Measurements from ENCODE around the gene RBFOX2.
"Not testable (repeated sequence)": the region's sequence is repeated elsewhere in the genome, so short reads cannot be mapped to it uniquely, and the experiment has no call there.

RBFOX2 gene

DNA sequence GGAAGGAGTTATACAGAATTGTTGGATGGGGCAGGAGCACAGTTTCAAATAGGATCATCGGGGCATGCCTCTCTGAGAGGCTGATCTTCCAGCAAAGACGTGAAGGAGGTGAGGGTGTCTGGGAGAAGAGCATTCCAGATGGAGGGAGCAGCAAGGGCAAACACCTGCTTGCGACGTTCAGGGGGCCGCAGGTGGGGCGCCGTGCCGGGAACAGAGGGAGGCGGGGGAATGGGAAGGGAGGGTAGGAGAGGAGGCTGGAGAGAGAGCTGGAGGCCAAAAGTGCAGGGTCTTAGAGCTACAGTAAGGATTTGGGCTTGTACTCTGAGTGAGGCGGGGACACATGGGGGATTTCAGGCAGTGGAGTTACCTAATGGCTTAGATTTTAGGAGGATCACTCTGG, 297.3 kb downstream of the RBFOX2 start:
- DNase-seq: no peak

DNA sequence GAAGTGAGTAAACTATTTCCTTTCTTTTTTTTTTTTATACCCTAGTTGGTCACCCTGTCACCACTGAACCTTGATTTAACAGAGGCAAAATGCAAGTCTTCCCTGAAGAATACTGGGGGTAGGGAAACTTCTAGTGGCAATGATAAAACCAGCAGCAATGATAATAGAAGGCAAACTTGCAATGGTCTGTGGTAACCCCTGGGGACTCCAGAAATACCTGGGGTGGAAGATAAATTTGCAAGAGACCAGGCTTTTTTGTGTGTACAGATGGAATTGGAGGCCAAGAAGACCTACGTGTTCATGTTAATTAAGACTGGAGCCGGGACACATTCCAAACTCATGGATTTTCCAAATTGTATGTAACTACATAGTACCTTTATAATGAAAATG, 299.3 kb downstream of the RBFOX2 start:
- no peak for DNase-seq

DNA sequence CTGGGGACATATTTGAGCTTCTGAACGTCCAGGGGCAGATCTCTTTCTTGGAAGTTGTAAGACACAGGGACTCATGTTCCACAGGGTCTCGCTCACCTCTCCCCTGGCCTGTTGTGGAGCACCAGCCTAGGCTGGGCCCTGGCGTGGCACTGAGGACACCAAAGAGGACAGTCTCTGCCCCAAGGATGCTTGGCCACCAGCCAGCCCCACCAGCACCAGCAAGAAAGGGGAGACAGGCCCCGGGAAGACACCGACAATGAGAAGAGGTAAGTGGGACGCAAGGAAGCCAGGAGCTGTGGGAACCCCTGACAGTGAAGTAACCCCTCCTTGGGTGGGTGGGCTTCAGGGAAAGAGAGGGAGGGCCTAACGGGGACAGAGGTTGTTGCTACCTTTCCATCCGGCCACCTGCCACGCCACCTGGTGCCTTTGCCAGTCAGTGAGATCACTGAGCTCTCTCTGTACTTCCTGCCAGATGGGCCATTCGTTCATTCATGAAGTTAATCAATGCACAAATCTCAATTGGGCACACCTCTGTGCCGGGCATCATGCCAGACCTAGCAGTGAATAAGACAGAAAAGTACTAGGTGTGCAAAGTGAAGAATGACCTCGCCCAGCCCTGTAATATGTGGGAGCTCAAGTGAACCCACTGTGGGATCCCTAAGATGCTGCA, 299.9 kb downstream of the RBFOX2 start:
- no peak for DNase-seq

DNA sequence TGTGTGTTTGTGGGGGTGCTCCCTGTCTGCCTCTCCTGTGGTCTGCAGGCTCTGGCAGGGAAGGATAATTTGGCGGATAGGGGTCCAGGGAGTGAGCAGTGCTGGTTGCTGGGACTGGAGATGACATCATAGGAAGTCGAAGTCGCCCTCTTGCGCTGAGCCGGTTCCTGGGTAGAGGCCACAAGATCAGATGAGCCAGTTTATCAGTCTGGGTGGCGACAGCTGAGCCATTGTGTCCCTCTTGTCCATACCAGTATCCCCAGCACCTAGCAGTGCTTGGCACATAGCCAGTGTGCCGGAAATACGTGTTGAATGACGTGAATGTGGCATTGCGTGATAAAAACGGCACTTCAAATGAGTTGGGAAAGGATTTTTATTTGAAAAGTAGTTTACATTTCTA, 301.2 kb downstream of the RBFOX2 start:
- no peak for DNase-seq

DNA sequence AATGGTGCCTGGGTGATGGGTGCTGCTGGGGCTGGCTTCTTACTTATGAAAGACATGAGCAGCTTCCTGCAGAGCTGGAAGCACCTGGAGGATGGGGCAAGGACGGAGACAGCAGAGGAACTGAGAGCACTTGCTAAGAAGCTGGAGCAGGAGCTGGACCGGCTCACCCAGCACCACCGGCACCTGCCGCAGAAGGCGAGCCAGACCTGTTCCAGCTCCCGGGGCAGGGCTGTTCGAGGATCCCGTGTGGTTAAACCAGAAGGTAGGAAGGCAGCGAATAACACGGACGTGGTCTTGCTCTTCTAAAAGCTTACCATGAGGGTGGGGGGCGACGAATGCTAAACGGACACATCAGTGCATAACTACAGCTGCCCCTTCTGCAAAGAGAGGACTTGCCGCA, 301.7 kb downstream of the RBFOX2 start:
- no peak for DNase-seq

DNA sequence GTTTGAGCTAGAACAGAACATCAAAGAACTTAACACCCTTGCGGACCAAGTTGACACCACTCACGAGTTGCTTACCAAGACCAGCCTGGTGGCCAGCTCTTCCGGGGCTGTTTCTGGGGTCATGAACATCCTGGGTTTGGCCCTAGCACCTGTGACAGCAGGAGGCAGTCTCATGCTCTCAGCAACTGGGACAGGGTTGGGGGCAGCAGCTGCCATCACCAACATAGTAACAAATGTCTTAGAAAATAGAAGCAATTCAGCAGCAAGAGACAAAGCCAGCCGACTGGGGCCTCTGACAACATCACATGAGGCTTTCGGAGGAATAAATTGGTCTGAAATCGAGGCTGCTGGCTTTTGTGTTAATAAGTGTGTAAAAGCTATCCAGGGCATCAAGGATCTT, 302.2 kb downstream of the RBFOX2 start:
- DNase-seq: no peak

DNA sequence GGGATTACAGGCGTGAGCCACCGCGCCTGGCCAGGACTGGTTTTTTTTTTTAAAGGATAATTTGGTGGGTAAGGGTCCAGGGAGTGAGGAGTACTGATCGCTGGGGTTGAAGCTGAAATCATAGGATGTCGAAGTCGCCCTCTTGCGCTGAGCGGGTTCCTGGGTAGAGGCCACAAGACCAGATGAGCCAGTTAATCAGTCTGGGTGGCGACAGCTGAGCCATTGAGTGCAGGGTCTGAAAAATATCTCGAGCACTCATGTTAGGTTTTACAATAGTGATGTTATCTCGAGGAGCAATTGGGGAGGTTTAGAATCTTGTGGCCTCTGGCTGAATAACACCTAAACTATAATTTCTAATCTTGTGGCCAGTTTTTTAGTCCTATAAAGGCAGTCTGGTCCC, 303.1 kb downstream of the RBFOX2 start:
- DNase-seq: no peak

DNA sequence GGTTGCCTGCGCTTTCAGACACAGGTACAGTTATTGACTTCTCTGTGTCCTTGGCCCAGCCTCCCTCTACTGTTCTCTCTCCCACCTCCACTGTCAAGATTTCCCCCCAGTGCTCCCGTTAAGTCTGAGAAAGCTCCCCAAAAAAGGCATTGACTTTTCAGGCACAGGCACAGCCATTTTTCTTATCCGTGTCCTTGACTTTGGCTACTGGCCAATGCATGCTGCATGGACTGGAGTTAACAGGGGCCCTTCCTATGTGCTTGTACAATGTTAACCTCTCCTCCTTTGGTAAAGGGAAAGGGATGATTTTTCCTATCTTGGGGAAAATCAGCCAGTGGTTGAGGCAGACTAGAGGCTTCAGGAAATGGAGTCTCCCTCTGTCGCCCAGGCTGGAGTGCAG, 306.7 kb downstream of the RBFOX2 start:
- no peak for DNase-seq

DNA sequence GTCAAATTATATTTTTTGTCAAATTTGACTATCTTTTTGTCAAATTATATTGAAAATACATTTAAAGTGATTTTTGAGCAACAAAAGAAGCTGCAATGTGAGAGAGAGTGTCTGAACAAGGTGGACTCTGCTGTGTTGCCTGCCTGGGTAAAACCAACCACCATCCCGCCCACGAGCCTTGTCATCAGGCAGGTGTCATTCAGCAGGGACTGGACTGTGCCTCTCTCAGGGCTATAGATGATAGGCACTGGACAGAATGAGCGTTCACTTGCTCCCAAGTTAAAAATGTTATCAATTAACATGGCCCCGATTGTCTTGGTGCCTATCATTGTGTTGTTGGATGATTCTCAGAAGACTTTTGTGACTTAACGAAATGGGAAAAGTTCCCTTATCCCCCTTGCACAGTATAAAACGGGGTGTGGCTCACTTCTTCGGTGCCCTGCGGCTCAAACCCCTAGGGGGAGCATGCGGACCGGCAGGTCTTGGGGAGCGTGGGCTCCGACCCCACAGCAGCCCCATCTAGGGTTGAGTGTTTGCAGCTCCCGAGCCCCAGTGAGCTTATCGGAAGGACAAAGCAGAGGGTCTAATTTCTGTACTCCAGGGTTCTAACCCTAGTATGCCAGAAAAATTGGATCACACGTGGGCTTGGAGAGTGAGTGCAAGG, 309.3 kb downstream of the RBFOX2 start:
- DNase-seq: no peak

DNA sequence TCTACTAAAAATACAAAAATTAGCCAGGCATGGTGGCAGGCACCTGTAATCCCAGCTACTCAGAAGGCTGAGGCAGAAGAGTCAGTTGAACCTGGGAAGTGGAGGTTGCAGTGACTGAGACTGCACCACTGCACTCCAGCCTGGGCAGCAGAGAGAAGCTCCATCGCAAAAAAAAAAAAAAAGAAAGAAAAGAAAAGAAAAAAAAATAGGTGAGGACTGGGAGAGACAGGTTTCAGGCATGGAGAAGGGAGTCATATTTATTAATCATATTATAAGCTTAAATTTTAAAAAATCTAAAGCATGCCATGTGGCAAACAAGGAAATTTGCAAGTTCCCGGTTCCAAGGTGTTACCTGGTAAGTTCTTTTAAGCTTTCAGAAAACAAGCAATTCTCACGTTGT, 311.1 kb downstream of the RBFOX2 start, which contains the start of gene APOL5:
APOL5 (plus strand) TSS at position 301 of the 400 bp plus-strand sequence; CDS start at position 301, 0 bp downstream.
- no peak for DNase-seq

DNA sequence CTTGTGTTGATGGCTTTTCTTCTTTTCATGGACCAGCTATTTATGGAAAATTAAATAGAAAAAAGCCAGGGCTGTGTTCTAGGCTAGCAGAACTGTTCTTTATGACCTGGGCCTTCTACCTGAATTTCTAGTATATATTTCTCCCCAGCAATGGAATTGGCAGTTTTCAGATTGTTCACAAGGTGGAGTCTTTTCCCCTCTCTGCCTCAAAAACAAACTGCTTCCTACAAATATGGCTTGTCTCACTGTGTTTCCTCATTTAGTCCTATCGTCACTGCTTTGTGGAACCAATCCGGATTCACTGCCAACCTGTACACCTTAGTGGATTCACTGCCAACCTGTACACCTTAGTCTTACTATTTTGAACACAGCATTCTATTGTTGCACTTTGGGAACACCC, 316.0 kb downstream of the RBFOX2 start:
- DNase-seq: no peak

DNA sequence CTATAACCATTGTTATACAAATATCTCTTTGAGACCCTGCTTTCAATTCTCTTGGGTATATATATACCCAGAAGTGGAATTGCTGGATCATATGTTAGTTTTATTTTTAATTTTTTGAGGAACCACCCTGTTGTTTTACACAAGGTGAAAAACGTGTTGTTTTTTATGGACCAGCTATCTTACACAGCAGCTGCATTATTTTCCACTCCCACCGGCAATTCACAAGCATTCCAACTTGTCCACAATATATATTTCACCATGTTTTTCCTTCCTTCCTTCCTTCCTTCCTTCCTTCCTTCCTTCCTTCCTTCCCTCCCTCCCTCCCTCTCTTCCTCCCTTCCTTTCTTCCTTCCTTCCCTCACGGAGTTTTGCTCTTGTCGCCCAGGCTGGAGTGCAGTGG, 317.3 kb downstream of the RBFOX2 start:
- DNase-seq: no peak

DNA sequence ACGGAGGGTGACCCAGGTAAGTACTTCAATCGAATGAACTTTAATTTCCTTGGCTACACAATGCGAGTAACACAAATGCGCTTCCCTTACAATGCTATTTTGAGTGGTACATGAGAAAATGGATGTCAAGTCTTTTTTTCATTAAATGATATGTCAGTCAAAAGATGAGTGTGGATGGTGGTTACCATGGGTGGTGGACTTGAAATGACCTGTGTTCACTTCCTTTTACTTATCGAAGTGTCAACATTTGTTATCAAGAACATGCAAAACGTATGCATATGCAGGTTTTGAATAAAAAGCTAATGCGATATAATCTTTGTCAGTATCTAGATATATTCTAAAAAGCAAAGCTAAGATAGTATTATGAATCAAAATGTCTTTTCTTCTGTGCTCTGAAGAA, 319.7 kb downstream of the RBFOX2 start:
- no peak for DNase-seq

DNA sequence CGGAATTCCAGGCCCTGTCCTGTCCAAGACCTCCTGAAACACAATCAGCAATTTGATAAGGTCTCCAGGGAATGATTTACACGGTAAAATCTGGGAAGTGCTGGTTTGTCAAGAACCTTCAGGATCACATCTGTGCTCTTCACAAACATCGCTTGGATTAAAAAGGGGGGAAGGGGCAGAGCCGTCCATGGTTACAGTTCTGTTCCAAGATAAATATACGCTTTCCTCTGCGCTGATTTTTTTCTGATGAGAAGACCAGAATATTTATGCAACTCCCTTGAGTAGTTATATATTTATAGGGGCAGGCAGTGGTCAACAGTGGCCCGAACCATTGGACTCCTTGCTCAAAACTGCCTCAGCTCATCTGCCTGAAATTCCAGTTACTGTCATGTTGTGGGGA, 320.2 kb downstream of the RBFOX2 start:
- DNase-seq: no peak

DNA sequence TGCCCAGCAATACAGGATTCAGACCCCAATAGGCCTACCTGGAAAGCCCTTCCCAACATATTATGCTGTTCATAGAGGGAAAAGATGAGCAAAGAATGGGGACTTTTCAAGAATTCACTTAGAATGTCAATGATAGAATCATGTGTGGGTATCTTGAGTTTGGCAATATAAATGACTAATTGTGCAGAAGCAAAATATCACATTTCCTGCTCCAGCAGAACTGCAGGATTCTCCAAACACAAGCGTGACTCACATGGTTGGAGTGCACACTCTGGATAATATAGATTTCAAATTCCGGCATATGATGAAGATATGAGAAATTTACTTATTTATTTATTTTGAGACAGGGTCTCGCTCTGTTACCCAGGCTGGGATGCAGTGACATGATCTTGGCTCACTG, 323.5 kb downstream of the RBFOX2 start:
- DNase-seq: peak; percentile 57

DNA sequence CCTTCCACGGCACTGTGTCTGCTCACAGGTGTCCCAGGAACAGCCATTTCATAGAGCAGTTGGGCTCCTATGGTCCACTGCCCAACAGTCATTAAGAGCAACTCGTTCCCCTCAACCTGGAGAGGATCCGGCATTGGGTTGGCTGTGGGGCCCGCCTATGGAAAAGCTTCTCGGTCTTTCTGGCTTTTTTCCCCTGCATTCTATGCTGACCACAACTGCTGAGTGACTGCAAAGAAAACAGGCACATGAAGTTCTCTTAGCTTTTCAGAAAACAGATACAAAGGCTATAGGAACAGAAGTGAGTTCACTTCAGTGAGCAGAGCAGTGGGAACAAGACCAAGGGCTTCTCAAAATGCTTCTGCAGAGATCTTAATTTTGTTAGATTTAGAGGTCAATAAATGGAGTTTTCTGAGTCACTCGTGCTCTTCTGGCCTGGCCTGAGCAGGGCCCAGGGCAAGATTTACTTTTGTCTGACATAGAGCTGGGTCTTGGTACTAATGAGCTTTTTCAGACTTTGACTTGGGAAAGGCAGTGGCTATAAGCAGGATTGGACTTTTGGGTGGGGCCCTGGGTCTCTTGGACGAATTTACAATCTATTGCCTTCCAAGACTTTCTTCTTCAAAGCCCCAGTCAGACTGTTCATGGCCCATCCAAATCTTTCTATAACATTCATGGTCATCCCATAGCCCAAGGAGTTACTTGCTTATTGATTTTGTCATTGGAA, 324.6 kb downstream of the RBFOX2 start:
- DNase-seq: no peak

DNA sequence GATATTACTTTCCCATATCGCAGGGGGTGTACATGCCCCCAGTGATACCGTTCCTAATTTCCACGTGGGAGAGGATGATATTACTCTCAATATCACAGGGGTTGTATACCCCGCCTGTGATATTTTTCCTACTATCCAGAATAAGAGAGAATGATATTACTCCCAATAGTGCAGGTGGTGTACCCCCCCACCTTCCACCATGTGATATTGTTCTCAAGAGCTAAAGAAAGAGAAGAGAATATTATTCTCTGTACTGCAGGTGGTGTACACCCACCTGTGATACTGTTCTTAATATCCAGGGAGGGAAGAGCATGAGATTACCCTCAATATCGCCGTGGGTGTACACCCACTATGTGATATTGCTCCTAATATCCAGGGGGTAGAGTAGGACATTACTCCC, 328.8 kb downstream of the RBFOX2 start:
- DNase-seq: not testable (repeated sequence)

DNA sequence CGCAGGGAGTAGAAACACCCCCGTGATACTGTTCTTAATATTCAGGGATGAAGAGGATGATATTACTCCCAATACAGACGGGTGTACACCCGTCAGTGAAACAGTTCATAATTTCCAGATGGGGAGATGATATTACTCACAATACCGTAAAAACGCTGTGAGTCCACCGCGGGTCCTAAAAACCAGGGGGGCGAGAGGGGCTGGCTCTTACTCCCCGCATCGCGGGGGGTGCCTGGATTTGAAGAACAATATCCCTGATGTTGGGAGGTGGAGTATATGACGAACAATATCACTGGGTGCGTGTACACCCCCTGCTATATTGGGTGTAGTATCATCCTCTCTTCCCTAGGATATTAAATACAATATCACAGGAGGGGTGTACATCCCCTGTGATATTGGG, 331.5 kb downstream of the RBFOX2 start:
- no peak for DNase-seq

DNA sequence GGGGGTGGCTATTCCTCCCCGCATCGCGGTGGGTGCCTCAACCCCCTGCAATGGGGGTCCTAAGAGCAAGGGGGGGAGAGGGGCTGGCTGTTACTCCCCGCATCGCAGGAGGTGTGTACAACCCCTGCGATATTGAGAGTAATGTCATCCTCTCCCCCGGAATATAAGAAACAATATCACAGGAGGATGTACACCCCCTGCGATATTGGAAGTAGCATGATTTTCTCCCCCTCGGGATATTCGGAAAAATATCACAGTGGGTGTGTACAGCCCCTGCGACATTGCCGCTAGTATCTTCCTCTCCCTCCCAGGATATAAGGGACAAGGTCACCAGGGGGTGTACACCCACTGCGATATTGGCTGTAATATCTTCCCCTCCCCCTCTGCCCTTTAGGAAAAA, 333.4 kb downstream of the RBFOX2 start:
- no peak for DNase-seq

DNA sequence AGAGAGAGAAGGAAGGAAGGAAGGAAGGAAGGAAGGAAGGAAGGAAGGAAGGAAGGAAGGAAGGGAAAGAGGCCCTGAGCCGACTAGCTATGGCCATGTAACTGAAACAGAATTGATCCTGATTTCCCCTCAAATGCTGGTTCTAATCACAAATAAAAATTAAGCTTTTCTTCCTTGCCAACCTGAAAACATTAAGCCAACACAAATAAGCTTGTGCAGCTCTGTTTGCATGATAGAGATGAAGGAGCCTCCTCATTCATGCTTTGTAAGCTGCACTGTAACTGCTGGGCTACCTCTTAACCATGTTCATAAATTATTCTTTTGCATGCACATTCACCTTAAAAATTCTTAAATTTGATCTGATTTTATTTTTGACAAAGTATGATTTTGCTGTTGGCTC, 338.6 kb downstream of the RBFOX2 start:
- no peak for DNase-seq

DNA sequence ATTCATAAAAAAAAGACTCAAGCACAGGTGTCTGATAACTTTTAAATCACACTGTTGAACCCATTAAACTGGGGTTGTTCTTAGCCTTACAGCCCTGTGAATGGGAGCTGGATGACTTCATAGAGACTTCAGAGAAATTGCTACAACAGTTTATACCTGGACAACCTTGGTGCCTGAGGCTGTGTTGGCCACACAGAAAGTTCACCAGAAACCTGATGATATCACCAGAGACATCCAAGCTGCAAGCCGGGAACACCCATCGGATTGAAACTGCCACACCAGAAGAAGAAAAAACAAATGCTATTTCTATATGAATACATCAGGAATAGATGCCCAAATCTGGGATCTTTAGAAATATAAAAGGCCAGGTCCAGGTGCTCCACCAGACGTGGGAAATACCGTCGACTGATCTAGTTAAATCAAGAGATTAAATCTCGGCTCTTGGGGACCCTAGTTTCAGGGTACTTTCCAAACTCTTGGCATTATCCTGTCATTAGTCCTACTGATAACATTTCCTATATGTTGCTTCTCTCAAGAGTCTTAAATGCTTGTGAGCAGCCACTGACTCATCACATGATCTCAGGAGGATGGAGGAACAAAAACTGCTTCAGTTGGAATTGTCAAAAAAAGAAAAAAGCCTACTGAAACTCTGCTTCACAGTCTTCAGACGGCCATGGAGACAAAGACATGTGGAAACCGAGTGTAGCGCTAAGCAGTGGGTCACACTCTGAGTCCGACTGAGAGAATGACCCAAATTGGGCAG, 339.5 kb downstream of the RBFOX2 start:
- no peak for DNase-seq
